ENCODE measurements around the gene GIMAP6.

- TF ChIP-seq CTCF (IDR thresholded peaks at IDR 0.05; ENCODE audit: insufficient read depth, low read length) = no peak
- TF ChIP-seq POLR2AphosphoS5 (IDR thresholded peaks at IDR 0.05; ENCODE audit: low read depth) = no peak
- no peak for TF ChIP-seq GABPA (IDR thresholded peaks at IDR 0.05; ENCODE audit: low read depth)
These were observed 2.8 kb downstream of the GIMAP6 start for GRCh38 chr7:150629347-150629746.

Data from HL-60 (cell line).